Right ventricle myocardium superior (tissue), 1 donor: ENCODE results near the gene AHI1. TPM values are rescaled to one million over a fixed set of nuclear protein-coding genes. Genes with fewer than 3 reads are reported as not detected.

Experiments
- ATAC-seq: fragments of 200-7000 bp; cut with Tn5 transposase; one replicate; pipeline ENCODE4 v1.9.1; 2020; ENCODE audit warnings: mild to moderate bottlenecking; ENCODE audit not compliant: poor library complexity
- DNase-seq: peaks from one replicate; pipeline ENCODE4 v3.0.0-alpha.2; 2020
- intact Hi-C: fragments of 100-400 bp; cut with DNase I; formaldehyde crosslinking; loops from one replicate; pipeline ENCODE4 v1.11.2; 2022
- total RNA-seq: library from RNA; stranded (reverse); fragmentation: NEBNext Ultra II Directional; extraction: Animal tissue kit (Norgen Biotek cat#: 25700); gene quantifications from one replicate; pipeline ENCODE4 v1.2.1, GENCODE V29; 2021
- donor health status: DM: no; HTN: yes; CAD: no; lungs with severe emphysema.

AHI1 gene
- total RNA-seq, 1 donor from 2014 or later = 8.5 TPM

GRCh38 chr6:135320721-135321621 lies 176.6 kb downstream of the AHI1 start:
- intact Hi-C loops = no loop called here
- ATAC-seq = no peak
- DNase-seq = no peak

GRCh38 chr6:135319819-135320218 lies 177.7 kb downstream of the AHI1 start:
- DNase-seq (no peak), ATAC-seq (no peak)
- intact Hi-C loops = no loop called here

- no peak for DNase-seq
- no peak for ATAC-seq
- intact Hi-C loops = no loop called here
These were observed 178.6 kb downstream of the AHI1 start for GRCh38 chr6:135318738-135319469.

GRCh38 chr6:135314543-135314942 lies 183.0 kb downstream of the AHI1 start:
- DNase-seq (no peak), ATAC-seq (no peak)
- intact Hi-C loops = no loop called here

GRCh38 chr6:135311446-135312200 lies 185.9 kb downstream of the AHI1 start:
- ATAC-seq (no peak), DNase-seq (no peak)
- intact Hi-C loops = no loop called here

- intact Hi-C loops = no loop called here
- ATAC-seq (peak; percentile 49), DNase-seq (no peak)
These were observed 187.2 kb downstream of the AHI1 start for GRCh38 chr6:135310291-135310690.

DNA sequence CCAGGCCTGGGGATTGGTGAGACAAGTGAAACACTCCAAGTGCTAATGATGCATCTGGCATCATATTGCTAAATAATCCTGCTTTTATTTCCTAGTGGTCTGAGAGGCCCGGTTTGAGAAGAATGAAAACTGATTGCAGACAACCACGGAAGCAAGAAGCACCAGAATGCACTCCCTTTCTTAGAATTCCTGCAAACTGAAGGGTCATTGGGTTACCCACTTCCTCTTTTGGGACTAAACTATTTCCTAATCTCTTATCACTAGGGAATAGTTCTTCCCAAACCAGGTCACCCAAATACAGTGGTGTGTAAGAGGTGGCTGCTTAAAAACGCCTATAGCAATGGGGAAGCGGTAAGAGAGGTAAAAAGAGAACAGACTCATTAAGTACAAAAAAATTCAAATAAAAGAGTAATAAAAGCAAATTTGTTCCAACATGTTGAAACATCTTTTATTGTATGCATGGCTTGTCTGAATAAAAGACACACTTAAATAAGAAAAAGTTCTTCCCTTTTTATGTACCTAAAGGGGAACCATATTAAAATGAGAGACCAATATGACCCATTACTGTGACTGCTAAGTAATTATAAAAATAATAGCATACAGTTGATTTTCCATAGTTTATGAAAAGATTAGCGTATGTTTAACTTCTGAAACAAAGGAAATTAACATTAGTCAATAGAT lies 190.7 kb downstream of the AHI1 start:
- no peak for DNase-seq
- ATAC-seq = no peak
- intact Hi-C loops = no loop called here

DNA sequence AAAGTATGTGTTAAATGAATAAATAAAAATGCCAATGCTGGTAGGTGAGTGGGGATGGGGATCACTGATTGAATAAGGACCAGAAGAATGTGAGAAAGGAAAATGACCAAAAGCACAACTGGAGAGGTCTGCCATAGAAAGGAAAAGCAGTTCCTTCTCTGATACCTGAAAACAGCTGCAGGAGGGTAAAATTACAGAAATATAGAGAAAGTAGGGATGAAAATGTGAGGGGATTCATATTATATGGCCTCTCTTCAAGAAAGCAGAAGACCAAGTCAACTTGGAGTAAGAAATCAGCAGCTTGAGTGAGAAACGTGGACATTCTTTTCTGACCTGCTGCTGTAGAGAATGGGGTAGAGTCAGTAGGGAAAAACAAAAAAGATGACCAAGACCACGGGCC lies 191.4 kb downstream of the AHI1 start:
- intact Hi-C loops = no loop called here
- ATAC-seq (no peak), DNase-seq (no peak)

DNA sequence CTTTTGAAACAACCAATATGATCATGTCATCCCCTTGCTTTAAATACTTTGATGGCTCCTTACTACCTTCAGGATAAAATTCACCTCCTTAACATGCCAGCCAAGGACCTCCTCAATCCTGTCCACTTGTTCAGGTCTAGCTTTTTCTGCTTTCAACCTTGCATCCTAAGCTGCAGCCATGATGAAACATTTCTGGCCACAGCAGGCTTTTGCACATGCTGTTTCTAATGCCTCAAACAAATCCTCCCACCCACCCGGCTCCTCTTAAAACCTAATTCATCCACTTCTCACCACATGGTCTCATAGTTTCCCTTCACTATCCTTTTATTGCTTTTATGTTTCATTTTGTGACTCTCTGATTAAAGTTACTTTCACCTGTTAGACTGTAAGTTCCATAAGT lies 191.9 kb downstream of the AHI1 start:
- intact Hi-C loops = no loop called here
- DNase-seq (no peak), ATAC-seq (no peak)

DNA sequence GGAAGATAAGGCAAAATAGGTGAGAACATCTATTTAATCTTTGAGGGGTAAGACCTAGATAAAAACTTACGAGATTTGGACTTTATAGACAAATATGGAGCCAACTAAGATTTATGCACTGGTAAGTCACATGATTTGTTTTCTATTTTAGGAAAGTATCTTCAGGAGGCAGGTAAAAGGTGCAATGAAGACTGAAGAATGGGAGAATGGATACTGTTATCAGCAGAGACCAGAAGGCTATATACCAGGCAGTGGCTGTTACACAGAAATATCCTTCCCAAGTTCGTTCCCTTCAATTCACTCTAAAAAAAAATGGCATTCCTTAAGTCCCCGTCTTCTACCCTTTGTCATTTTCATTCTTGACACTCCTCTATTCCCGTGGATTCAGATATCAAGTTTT lies 192.7 kb downstream of the AHI1 start:
- no peak for DNase-seq
- no peak for ATAC-seq
- intact Hi-C loops = no loop called here

DNA sequence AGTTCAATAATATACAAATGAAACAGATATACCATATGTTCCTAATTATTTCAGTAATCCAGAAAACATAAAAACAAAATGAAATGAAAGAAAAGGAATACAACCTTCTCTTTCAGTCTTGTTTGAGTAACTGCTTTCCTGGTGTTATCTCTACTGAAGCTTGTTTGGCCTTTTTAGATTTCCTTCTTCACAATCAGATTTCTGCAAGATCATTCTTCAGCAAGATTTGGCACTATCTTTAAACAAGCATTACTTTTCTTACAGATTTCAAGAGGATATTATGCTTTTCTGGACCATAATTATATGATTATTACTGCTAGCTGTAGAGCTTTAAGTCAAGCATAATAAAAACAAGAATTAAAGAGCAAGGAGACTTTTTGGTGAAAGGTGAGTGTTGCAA lies 196.2 kb downstream of the AHI1 start:
- intact Hi-C loops = no loop called here
- ATAC-seq (no peak), DNase-seq (no peak)

- ATAC-seq (no peak), DNase-seq (no peak)
- intact Hi-C loops = no loop called here
These were observed 197.0 kb downstream of the AHI1 start for GRCh38 chr6:135300576-135300975.

GRCh38 chr6:135299256-135299655 lies 198.3 kb downstream of the AHI1 start:
- intact Hi-C loops = no loop called here
- DNase-seq (no peak), ATAC-seq (no peak)

DNA sequence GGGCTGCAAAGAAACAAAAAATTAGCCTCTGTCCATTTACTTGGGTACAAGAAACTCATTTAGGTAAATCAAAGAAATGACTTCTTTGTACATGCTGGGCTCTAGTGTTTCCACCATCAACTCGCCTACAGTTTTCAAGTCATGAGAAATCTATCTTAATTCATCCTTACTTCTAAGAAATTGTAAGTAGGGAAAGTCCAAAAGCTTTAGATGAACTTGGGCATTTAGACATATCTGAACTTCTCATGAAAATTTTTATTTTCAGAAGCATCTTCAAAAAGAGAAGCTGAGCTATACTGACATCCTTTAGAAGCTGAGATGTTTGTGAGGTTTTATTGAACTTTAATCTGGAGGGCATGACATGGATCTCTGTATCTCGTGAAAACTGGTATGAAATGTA lies 199.1 kb downstream of the AHI1 start:
- no peak for DNase-seq
- ATAC-seq = no peak
- intact Hi-C loops = no loop called here

- intact Hi-C loops = no loop called here
- no peak for ATAC-seq
- no peak for DNase-seq
These were observed 200.8 kb downstream of the AHI1 start for GRCh38 chr6:135296715-135297114.

GRCh38 chr6:135295085-135295484 lies 202.5 kb downstream of the AHI1 start:
- no peak for ATAC-seq
- intact Hi-C loops = no loop called here
- no peak for DNase-seq

GRCh38 chr6:135291288-135292076 lies 206.1 kb downstream of the AHI1 start:
- intact Hi-C loops = no loop called here
- no peak for DNase-seq
- ATAC-seq = no peak

DNA sequence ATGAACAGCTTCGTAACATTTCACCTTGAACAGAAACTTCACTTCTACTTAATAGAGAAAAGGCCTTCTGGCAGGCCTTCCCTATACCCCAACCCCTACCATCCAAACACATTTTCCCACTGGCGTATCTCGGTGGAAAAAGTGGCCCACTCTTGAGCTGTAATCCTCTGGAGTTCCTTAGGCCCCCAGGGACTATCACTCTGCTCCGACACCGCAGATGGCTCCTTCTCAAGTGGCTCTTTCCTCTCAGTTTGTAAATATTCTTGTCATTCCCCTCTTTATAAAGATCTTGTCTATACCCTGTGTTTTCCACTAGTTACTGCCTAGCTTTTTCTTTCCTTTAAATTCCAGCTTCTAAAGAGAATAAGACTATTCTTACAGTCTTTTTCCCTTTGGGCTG lies 207.7 kb downstream of the AHI1 start:
- DNase-seq (no peak), ATAC-seq (no peak)
- intact Hi-C loops = no loop called here
